ENCODE measurements around the gene TYW3.

The TYW3 gene

DNA sequence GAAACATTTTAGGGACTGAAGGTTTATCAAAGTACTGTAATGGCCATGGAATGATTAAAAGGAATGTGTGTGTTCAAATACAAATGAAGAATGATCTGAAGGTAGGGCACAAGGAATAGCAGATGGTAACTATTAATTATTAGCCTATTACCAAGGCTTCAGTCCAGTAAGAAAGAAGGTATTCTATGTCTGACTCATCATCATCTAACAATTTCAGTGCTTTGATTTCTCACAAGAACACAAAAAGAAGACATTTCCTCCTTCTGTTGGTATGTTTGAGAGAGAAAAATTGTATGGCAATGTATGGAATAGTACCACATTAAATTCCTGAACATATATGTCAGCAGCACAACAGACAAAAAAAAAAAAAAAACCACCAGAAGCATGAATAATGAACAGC lies 57.5 kb downstream of the TYW3 start:
- no peak for DNase-seq (ENCODE audit: low read depth in 2 of 2)

DNA sequence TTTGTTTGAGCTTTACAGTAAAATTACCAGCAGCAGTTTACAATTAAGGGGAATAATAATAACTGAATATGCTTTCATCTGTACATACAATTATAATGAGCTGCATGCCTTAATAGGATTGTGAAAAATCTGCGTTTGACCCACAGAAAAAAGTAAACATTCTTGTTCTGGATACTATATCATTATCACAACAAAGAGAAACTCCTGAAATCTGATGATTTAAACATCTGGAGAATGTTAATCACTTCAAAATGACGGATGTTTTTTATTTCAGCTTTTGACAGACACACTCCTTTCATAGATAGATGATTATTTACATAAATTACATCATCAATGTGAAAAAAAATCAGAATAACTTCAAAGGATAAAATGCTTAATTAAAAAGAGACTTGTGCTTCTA lies 58.5 kb downstream of the TYW3 start:
- DNase-seq (ENCODE audit: low read depth in 2 of 2) = no peak

DNA sequence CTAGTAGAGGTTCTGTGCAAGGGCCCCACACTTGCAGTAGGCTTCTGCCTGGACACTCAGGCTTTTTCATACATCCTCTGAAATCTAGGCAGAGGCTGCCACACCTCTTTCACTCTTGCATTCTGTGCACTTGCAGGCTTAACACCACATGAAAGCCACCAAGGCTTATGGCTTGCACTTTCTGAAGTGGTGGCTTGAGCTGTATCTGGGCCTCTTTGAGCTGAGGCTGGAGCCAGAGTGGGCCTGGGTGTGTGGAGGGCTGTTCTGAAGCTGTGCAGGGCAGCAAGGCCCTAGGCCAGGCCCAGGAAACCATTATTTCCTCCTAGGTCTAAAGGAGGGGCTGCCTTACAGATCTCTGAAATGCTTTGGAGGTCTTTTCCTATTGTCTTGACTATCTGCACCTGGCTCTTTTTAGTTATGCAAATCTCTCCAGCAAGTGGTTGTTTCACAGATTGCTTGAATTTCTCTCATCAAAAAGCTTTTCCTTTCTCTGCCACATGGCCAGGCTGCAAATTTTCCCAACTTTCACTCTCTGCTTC lies 66.2 kb downstream of the TYW3 start:
- DNase-seq (ENCODE audit: low read depth in 2 of 2) = no peak

DNA sequence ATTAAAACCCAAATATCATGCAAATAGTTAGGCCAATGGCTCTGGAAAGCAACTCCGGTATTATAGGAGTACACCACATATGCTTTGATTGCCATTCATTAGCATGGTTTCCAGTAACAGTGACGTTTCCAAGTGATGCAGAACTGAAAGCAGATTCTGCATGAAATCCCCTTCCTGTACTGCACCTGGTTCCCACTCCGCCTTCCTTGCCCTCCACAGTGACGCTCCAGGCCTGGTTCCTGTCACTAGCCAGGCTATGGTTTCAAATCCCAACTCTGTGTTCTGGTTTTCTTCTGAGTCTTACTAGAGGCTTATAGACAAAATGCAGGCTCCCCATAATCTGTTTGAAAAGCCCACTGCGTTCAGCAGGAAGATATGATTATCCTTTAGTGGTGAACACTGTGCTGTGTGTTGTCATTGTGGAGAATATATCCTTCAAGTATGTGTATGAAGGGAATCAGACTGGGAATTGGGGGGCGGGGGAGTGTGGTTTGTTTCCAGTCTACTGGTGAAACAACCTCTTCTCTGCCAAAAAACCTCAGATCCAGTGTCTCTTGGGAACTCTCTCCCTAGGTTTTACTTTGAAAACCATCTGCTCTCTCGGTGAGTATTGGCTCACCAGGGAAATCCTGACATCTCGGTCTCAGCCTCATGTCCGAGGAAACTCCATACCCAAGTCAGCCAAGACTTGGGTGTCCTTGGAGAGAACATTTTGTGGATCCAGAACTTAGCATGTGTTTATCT lies 78.7 kb downstream of the TYW3 start:
- DNase-seq (ENCODE audit: low read depth in 2 of 2) = no peak

DNA sequence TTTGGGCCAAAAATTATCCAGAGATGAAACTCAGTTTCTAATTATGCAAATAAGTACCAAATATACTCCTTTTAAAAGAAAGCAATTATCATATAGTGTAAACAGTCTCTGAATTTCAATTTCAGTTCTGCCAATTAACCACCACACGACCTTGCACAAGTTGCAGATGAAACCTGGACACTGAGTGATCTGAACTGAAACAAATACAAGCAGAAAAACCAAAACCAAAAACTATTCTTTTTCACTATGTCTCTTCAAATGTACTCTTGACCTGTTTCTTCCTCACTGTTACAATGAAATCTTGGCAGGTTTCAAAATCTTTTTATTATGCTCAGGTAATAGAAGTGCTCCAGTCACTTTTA lies 79.2 kb downstream of the TYW3 start:
- no peak for DNase-seq (ENCODE audit: low read depth in 2 of 2)

Measured in stimulated activated CD4-positive, alpha-beta T cell treated with anti-CD3 and anti-CD28 coated beads, Interleukin-1b, Interleukin-23, amount 100 ng/mL, for 4 hours (primary cell).